ENCODE data around the gene MYMK. TPM values are rescaled to one million over a fixed set of nuclear protein-coding genes. Genes with fewer than 3 reads are reported as not detected.

The MYMK gene
- total RNA-seq, 1 donor from 2014 or later, result not detected

DNA sequence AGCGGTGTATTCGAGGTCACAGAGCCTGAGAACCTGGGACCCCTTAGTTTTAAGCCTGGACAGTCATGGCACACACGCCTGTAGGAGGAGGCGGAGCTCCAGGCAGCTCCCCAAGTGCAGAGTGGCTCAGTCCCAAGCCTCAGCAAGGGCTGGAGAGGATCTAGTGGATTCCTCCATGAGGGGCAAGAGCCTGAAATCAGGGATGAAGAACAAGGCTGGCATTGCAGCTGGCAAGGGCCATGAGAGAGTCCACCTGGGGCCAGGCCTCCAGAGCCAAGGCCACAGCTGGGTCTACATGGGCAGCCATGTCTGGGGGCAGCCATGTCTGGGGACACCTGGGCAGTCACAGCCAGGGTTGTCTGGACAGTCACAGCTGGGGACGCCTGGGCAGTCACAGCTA is 31.6 kb upstream of the MYMK start:
- H3K4me3 ChIP-seq (ENCODE audit: low read depth, low read length), result no peak overlapping the region
- no peak for TF ChIP-seq CTCF (IDR thresholded peaks at IDR 0.05; ENCODE audit: insufficient read depth, low read length, poor library complexity, severe bottlenecking)
- DNase-seq (ENCODE audit: low read depth), result no peak
- H3K36me3 ChIP-seq (ENCODE audit: control insufficient read depth, insufficient read depth, low read length), result no peaks in the 10 kb centered on the region
- H3K27me3 ChIP-seq (ENCODE audit: control insufficient read depth, insufficient read depth, low read length), result peaks cover 2% of the 10 kb centered on the region

DNA sequence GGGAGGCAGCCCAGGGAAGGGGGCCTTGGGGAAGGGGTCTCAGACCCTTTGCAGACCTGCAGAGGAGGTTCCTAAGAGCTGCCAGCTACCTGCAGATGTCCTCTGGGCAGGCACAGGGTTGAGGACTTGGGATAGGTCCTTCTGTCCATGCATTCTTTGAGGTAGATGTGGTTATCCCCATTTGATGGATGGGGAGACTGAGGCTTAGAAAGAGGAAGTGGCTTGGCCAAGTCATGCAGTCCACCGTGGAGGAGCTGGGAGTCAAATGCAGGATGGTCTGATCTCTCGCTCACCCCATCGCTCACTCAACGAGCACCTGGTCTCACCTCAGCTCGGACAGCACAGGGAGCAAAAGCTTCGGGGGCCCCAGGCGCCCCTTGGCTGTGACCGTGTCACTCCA is 30.0 kb upstream of the MYMK start:
- no peak for TF ChIP-seq CTCF (IDR thresholded peaks at IDR 0.05; ENCODE audit: insufficient read depth, low read length, poor library complexity, severe bottlenecking)
- Histone ChIP-seq H3K27me3 (ENCODE audit: control insufficient read depth, insufficient read depth, low read length) (peaks cover 2% of the 10 kb centered on the region), H3K4me3 (ENCODE audit: low read depth, low read length) (no peak overlapping the region), H3K36me3 (ENCODE audit: control insufficient read depth, insufficient read depth, low read length) (no peaks in the 10 kb centered on the region)
- no peak for DNase-seq (ENCODE audit: low read depth)

DNA sequence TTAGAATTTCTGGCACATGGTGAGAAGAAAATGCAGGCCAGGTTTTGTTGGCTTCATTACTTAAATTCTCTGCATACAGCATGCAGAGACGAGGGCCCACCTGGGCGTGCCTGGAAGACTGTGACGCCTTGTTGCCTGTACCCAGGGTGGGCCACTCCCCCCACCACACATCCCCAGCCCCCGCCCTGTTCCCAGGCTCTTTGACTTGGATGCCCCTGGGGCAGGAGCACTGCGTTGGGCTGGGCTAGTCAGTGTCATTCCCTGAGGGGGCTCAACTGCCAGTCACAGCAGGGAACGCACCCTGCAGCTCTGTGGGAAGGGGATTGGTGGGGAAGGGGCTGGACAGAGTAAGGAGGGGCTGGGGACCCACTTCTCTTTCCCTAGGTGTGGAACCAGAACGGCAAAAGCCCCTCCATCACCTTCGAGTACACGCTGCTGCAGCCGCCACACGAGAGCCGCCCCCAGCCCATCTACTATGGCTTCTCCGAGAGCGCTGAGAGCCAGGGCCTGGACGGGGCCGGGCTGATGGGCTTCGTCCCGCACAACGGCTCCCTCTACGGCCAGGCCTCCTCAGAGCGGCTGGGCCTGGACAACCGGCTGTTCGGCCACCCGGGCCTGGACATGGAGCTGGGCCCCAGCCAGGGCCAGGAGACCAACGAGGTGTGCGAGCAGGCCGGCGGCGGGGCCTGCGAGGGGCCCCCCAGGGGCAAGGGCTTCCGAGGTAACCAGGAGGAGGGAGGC is 29.4 kb upstream of the MYMK start:
- DNase-seq (ENCODE audit: low read depth), result no peak
- Histone ChIP-seq H3K36me3 (ENCODE audit: control insufficient read depth, insufficient read depth, low read length) (no peaks in the 10 kb centered on the region), H3K4me3 (ENCODE audit: low read depth, low read length) (no peak overlapping the region), H3K27me3 (ENCODE audit: control insufficient read depth, insufficient read depth, low read length) (peaks cover 2% of the 10 kb centered on the region)
- no peak for TF ChIP-seq CTCF (IDR thresholded peaks at IDR 0.05; ENCODE audit: insufficient read depth, low read length, poor library complexity, severe bottlenecking)

DNA sequence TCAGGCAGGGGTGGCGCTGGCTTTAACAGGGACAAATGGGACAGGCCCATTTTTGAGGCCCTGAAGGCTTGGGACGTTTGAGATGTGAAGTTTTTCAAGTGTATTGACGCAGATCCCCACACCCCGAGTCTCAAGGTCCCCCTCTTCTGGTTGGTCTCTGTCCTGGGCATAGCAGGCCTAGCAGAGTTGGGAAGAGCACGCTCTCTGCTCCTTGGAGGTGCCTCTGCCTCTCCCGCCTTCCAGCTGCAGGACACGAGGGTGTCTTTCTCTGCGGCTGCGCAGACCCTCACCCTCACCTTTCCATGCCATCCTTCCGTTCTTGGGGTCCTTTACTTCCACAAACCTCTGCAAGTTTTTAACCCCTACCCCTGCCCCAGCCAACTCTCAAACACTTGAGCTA is 28.4 kb upstream of the MYMK start:
- Histone ChIP-seq H3K4me3 (ENCODE audit: low read depth, low read length) (no peak overlapping the region), H3K27me3 (ENCODE audit: control insufficient read depth, insufficient read depth, low read length) (peaks cover 2% of the 10 kb centered on the region), H3K36me3 (ENCODE audit: control insufficient read depth, insufficient read depth, low read length) (no peaks in the 10 kb centered on the region)
- no peak for TF ChIP-seq CTCF (IDR thresholded peaks at IDR 0.05; ENCODE audit: insufficient read depth, low read length, poor library complexity, severe bottlenecking)
- no peak for DNase-seq (ENCODE audit: low read depth)

DNA sequence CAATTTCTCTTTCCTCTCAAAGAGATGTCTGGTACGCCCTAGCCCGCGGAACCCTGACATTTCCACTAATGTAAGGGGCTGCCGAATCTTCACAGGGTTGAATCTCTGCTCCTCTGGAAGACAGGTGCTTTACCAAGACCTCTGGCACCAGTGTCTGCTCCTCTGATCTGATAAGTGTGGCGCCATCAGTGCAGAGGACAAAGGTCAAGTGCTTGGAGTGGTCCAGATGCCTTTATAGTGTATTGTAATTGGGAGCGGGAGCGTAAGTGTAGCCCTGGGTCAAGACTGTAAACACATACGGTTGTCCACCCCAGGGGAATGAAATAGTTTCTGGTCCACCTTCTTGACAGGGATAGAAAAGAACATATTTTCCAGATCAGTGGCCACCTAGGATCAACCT is 27.5 kb upstream of the MYMK start:
- H3K27me3 ChIP-seq (ENCODE audit: control insufficient read depth, insufficient read depth, low read length), result peaks cover 2% of the 10 kb centered on the region
- no peak for TF ChIP-seq CTCF (IDR thresholded peaks at IDR 0.05; ENCODE audit: insufficient read depth, low read length, poor library complexity, severe bottlenecking)
- no peaks in the 10 kb centered on the region for H3K36me3 ChIP-seq (ENCODE audit: control insufficient read depth, insufficient read depth, low read length)
- no peak overlapping the region for H3K4me3 ChIP-seq (ENCODE audit: low read depth, low read length)
- DNase-seq (ENCODE audit: low read depth), result no peak

DNA sequence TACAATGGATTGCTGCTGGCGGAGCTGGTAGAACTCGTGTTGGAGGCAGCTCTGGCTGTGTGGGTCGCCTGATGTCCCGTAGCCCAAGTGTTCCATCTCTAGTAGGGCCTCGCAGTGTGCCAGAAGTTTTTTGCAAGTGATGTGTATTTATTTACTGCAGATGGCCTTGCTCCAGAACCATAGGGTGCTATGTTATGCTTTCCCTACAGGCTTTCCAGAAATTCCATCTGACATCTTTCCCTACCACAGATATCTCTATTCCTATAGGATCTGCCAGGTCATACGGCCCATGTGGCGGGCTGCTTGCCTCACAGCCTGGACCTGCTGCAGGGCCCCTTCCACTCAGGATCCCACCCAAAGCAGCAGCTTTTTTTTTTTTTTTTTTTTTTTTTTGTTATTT is 26.7 kb upstream of the MYMK start:
- no peak for TF ChIP-seq CTCF (IDR thresholded peaks at IDR 0.05; ENCODE audit: insufficient read depth, low read length, poor library complexity, severe bottlenecking)
- Histone ChIP-seq H3K27me3 (ENCODE audit: control insufficient read depth, insufficient read depth, low read length) (peaks cover 5% of the 10 kb centered on the region), H3K4me3 (ENCODE audit: low read depth, low read length) (no peak overlapping the region), H3K36me3 (ENCODE audit: control insufficient read depth, insufficient read depth, low read length) (no peaks in the 10 kb centered on the region)
- DNase-seq (ENCODE audit: low read depth), result no peak
